Fibroblast of lung (primary cell): Measurements from ENCODE around the gene ARHGAP21. TPM values are rescaled to one million over a fixed set of nuclear protein-coding genes. Genes with fewer than 3 reads are reported as not detected.

Experiments
- DNase-seq, 2 donors: peaks; one replicate each; pipeline versions ENCODE4 v3.0.0 to v3.0.0-alpha.2; 2010; ENCODE audit warnings: low read depth in 2 of 2
- H2AFZ ChIP-seq: 2 replicates; pipeline ENCODE4 v1.5.1; 2012; ENCODE audit warnings: low read length, control low read depth, inconsistent platforms
- H3K27ac ChIP-seq: 2 replicates; pipeline ENCODE4 v1.5.1; 2011; ENCODE audit warnings: low read length, control low read depth; ENCODE audit not compliant: insufficient read depth
- H3K27me3 ChIP-seq: 2 replicates; pipeline ENCODE4 v1.5.1; 2011; ENCODE audit warnings: mild to moderate bottlenecking, low read length; ENCODE audit not compliant: control insufficient read depth, insufficient read depth
- H3K36me3 ChIP-seq: 2 replicates; pipeline ENCODE4 v1.5.1; 2011; ENCODE audit warnings: low read length; ENCODE audit not compliant: control insufficient read depth, insufficient read depth
- H3K4me1 ChIP-seq: 2 replicates; pipeline ENCODE4 v1.5.1; 2011; ENCODE audit warnings: low read length; ENCODE audit not compliant: control insufficient read depth, insufficient read depth; ENCODE audit errors: extremely low read depth
- H3K4me2 ChIP-seq: 2 replicates; pipeline ENCODE4 v1.5.1; 2011; ENCODE audit warnings: low read length, control low read depth; ENCODE audit not compliant: insufficient read depth; ENCODE audit errors: extremely low read depth
- H3K4me3 ChIP-seq, 4 experiments: fragments of 200-600 bp in 1 of 4; sonication (generic) in 1 of 4; replicated peaks in 1 of 4; 2 replicates each; pipeline ENCODE4 v1.5.1; 2011 to 2016; ENCODE audit warnings: low read length in 4 of 4, low read depth in 3 of 4, mild to moderate bottlenecking in 3 of 4, control low read depth in 2 of 4, inconsistent platforms in 1 of 4, mixed read lengths in 1 of 4; ENCODE audit not compliant: insufficient read depth in 1 of 4; ENCODE audit errors: control extremely low read depth in 1 of 4
- H3K79me2 ChIP-seq: 2 replicates; pipeline ENCODE4 v1.5.1; 2012; ENCODE audit warnings: mild to moderate bottlenecking, low read length, inconsistent platforms; ENCODE audit not compliant: control insufficient read depth, insufficient read depth
- H3K9ac ChIP-seq: 2 replicates; pipeline ENCODE4 v1.5.1; 2011; ENCODE audit warnings: mild to moderate bottlenecking, low read length, control low read depth; ENCODE audit not compliant: insufficient read depth
- H3K9me3 ChIP-seq: 2 replicates; pipeline ENCODE4 v1.5.1; 2012; ENCODE audit warnings: low read depth, low read length; ENCODE audit not compliant: control insufficient read depth, insufficient read depth
- H4K20me1 ChIP-seq: 2 replicates; pipeline ENCODE4 v1.5.1; 2011; ENCODE audit warnings: low read length; ENCODE audit not compliant: control insufficient read depth, insufficient read depth; ENCODE audit errors: extremely low read depth
- EZH2 ChIP-seq: IDR thresholded peaks from 2 replicates; pipeline ENCODE4 v1.5.1; 2012; ENCODE audit warnings: low read length, control low read depth, mild to moderate bottlenecking; ENCODE audit errors: missing control alignments
- polyA plus RNA-seq, 2 donors: library from polyadenylated mRNA; depleted of rRNA in 1 of 2; stranded (reverse) in 1 of 2; unstranded in 1 of 2; fragments of >200 nt; gene quantifications; 2 replicates each; pipeline ENCODE4 v1.2.1, GENCODE V29; 2011 to 2012; ENCODE audit warnings: missing spikeins in 1 of 2
- total RNA-seq: library from RNA; depleted of rRNA; stranded (reverse); fragments of >200 nt; gene quantifications from 2 replicates; pipeline ENCODE4 v1.2.1, GENCODE V29; 2014
- TF ChIP-seq, protein P1 (sequence below), 2 donors: IDR thresholded peaks in 1 of 2; conservative IDR thresholded peaks in 1 of 2; 1 replicate in 1 of 2; 2 replicates in 1 of 2; pipeline ENCODE4 v1.5.1; 2011 to 2012; ENCODE audit warnings: low read length in 2 of 2, control low read depth in 1 of 2, inconsistent platforms in 1 of 2, low read depth in 1 of 2, mild to moderate bottlenecking in 1 of 2

The ARHGAP21 gene
- total and polyA plus RNA-seq, 2 donors (not counting 1 experiment from before 2014, with no cell fraction given) = 105 to 173 TPM

- no peak overlapping the region for H3K27ac ChIP-seq
- TF ChIP-seq EZH2 = no peak
- TF ChIP-seq, protein P1, sequence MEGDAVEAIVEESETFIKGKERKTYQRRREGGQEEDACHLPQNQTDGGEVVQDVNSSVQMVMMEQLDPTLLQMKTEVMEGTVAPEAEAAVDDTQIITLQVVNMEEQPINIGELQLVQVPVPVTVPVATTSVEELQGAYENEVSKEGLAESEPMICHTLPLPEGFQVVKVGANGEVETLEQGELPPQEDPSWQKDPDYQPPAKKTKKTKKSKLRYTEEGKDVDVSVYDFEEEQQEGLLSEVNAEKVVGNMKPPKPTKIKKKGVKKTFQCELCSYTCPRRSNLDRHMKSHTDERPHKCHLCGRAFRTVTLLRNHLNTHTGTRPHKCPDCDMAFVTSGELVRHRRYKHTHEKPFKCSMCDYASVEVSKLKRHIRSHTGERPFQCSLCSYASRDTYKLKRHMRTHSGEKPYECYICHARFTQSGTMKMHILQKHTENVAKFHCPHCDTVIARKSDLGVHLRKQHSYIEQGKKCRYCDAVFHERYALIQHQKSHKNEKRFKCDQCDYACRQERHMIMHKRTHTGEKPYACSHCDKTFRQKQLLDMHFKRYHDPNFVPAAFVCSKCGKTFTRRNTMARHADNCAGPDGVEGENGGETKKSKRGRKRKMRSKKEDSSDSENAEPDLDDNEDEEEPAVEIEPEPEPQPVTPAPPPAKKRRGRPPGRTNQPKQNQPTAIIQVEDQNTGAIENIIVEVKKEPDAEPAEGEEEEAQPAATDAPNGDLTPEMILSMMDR (conservative IDR thresholded peaks at IDR 0.05 in 1 of 2, IDR thresholded peaks at IDR 0.05 in 1 of 2; ENCODE audit: low read depth in 1 of 2, low read length in 2 of 2) = no peak
- no peak overlapping the region for H3K4me3 ChIP-seq
- no peak overlapping the region for H3K9ac ChIP-seq
- no peaks in the 10 kb centered on the region for H3K9me3 ChIP-seq
- H3K27me3 ChIP-seq = no peaks in the 10 kb centered on the region
- no peaks in the 10 kb centered on the region for H3K36me3 ChIP-seq
- no peak overlapping the region for H3K4me2 ChIP-seq
- H3K4me1 ChIP-seq = no peaks in the 10 kb centered on the region
- H3K79me2 ChIP-seq = no peaks in the 10 kb centered on the region
- no peak for DNase-seq
- no peaks in the 10 kb centered on the region for H4K20me1 ChIP-seq
- no peak overlapping the region for H2AFZ ChIP-seq
These were observed 169.7 kb downstream of the ARHGAP21 start for GRCh38 chr10:24554036-24554435.

- no peak overlapping the region for H3K27ac ChIP-seq
- no peak overlapping the region for H3K9ac ChIP-seq
- no peaks in the 10 kb centered on the region for H3K36me3 ChIP-seq
- DNase-seq = no peak
- no peak overlapping the region for H3K4me2 ChIP-seq
- H3K4me3 ChIP-seq = no peak overlapping the region
- H4K20me1 ChIP-seq = no peaks in the 10 kb centered on the region
- no peaks in the 10 kb centered on the region for H3K27me3 ChIP-seq
- H3K79me2 ChIP-seq = no peaks in the 10 kb centered on the region
- H3K4me1 ChIP-seq = no peaks in the 10 kb centered on the region
- H2AFZ ChIP-seq = no peak overlapping the region
- H3K9me3 ChIP-seq = no peaks in the 10 kb centered on the region
- TF ChIP-seq, protein P1 (conservative IDR thresholded peaks at IDR 0.05 in 1 of 2, IDR thresholded peaks at IDR 0.05 in 1 of 2; ENCODE audit: low read depth in 1 of 2, low read length in 2 of 2) = no peak
- TF ChIP-seq EZH2 = no peak
These were observed 170.6 kb downstream of the ARHGAP21 start for GRCh38 chr10:24553051-24553612.

- H3K4me2 ChIP-seq = no peak overlapping the region
- H4K20me1 ChIP-seq = no peaks in the 10 kb centered on the region
- H2AFZ ChIP-seq = no peak overlapping the region
- no peaks in the 10 kb centered on the region for H3K4me1 ChIP-seq
- no peaks in the 10 kb centered on the region for H3K27me3 ChIP-seq
- TF ChIP-seq, protein P1 (conservative IDR thresholded peaks at IDR 0.05 in 1 of 2, IDR thresholded peaks at IDR 0.05 in 1 of 2; ENCODE audit: low read depth in 1 of 2, low read length in 2 of 2) = peak; percentile 12 to 35
- TF ChIP-seq EZH2 = no peak
- H3K79me2 ChIP-seq = no peaks in the 10 kb centered on the region
- DNase-seq = no peak
- H3K9ac ChIP-seq = no peak overlapping the region
- no peak overlapping the region for H3K4me3 ChIP-seq
- H3K9me3 ChIP-seq = no peaks in the 10 kb centered on the region
- H3K27ac ChIP-seq = no peak overlapping the region
- H3K36me3 ChIP-seq = no peaks in the 10 kb centered on the region
These were observed 171.2 kb downstream of the ARHGAP21 start for GRCh38 chr10:24552346-24553016.
